HG02884 (cell line): ENCODE data around the gene ZFC3H1.

Experiments
- ATAC-seq: cut with Tn5 transposase; IDR thresholded peaks from one replicate; pipeline ENCODE4 v1.9.1; 2021; ENCODE audit warnings: mild to moderate bottlenecking, moderate library complexity; ENCODE audit not compliant: unreplicated experiment

The ZFC3H1 gene

DNA sequence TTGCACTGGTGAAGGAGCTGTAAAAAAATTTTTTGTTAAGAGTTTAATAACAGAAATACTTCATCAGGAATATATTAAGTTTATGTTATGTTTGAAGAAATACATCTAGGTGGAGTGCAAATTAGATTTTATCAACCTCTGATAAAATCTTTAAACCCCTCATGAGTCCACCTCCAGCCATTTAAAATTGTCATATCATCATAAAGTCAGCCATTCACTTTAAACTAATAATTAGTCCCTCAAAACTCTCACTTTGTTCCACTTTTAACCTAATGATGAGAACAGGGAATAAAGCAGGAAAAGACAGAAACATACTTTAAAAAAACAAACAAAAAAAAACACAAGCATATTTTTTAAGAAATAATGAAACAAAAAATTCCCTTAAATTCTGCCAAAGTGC lies 25.1 kb downstream of the ZFC3H1 start:
- no peak for ATAC-seq

- ATAC-seq, result peak; percentile 47
These were observed 26.9 kb downstream of the ZFC3H1 start for GRCh38 chr12:71636704-71637115.

DNA sequence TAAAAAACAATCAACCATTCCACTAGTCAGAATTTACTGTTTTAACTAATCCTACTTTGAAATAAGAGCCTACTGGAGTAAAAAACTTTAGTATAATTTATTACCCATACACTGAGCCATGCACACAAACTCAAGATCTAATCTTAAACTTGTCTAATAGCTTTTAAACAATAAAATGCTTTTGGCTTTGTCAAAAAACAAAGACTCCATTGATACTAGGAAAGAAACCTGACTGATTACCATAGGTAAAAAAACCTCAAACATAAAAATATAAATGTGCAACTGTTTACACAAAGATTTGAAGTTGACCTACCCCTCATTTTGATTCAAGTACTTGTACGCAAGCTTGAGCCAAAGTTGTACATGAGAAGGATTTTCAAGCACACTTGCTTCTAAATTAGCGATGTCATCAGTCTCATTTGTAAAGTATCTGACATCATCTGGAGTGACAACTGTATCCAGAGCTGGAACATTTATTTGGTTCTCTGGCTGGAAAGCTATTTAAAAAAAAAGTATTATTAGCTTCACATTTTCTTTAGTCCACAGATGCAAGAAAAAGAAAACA lies 36.1 kb downstream of the ZFC3H1 start:
- ATAC-seq, result no peak

DNA sequence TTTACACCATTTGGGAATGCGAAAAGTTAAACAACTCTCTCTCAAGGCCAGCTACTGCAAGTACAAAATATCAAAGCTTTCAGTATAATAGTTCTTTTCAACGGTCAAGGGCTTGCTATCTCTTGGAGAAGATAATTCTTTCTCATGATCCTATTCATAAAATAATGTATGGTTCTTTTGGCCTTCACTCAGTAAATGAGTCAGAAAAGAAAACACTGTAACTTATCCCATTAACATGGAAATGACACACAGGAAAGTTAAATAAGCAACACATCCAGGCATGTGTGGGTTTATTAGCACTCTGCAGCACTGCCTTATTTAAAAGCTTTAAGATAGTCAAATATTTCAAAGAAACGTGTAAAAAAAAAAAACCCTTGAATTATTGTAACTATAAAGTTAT lies 36.9 kb downstream of the ZFC3H1 start:
- no peak for ATAC-seq

GRCh38 chr12:71626098-71626497 lies 37.5 kb downstream of the ZFC3H1 start:
- peak; percentile 79 for ATAC-seq

DNA sequence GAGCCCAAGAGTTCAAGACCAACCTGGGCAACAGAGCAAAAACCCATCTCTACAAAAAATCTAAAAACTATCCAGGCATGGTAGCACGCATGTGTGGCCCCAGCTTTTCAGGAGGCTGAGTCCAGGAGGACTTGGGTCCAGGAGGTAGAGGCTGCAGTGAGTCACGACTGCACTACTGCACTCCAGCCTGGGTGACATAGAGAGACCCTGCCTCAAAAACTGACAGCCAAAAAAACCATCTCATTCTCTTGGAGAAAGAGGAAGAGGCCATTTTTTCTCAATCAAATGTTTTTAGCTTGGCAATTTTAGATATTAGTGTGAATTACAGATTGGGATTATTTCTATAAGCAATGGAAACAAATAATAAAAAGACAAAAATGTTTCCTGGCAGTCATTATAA lies 38.2 kb downstream of the ZFC3H1 start:
- ATAC-seq, result no peak

GRCh38 chr12:71621938-71622337 lies 41.7 kb downstream of the ZFC3H1 start:
- ATAC-seq, result no peak

- no peak for ATAC-seq
These were observed 53.4 kb downstream of the ZFC3H1 start for GRCh38 chr12:71610031-71610795.

DNA sequence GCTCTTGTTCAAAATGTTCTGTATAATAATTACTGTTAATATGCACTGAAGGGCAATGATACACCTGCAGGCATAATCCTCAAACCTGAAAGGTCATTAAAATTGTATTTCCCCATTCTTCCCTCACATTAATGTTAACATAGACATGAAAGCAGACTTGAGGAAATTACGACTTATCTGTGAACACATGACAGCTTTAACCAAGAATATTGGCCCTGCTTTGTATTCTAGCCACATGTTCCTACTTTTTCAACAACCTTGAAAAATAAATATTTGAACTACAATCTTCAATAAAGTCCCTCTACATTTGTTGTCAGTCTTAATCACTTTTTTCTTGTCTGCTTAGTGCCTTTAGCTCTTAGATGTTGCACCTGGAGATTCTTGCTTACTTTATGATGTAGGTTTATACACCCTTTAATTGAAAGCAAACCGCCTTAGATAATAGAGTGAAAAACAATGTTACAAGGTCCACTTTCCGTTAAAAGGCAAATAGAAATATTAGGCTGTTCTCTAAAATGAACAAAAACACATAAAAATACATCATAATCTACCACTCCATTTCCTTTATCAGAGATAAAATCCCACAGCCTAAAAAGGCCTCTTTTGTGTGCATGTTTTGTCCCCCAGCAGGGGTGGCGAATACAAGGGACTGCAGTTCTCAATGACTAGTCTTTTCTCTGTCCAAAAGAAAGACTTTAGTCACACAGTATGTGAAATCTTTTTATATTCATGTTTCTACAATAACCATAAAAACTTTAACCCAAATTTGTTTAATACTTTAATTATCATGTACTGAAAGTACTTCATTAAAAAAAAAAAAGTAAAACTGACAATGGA lies 55.9 kb downstream of the ZFC3H1 start:
- ATAC-seq, result no peak

GRCh38 chr12:71605039-71605438 lies 58.6 kb downstream of the ZFC3H1 start:
- ATAC-seq, result no peak

DNA sequence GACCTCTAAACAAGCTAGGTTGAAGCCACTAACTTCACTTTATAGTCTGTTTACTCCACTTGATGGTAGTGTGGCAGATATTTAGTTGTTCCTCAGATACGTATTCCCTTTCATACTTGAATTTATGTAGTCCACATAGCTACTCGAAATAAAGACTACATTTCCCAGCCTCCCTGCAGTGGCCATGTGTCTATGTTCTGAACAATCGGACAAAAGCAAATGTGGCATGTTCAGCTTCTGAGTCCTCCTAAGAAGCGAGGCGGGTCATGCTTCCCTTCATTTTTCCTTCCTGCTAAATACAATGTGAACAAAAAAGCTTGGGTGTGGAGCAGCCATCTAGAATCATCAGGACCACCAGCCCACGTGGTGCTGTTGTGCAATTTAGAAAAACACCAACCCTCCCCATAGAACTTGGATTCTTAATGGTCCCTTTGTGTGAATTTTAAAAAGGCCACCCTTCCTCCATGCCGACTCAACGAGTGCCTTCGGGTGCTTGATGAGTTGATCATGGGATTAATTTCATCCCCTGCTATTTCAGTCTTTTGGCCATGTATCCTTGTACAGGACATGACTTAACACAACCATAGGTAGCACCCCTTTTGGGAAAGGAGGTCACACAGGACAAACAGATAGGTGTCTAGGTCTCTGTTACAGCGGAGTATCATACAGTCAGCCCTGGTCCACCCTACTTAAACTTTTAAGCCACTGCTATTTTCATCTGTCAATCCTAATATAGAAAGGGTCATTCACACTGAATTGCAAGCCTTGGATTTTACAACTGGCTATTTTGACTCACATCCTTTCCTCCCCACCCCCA lies 60.7 kb downstream of the ZFC3H1 start:
- ATAC-seq, result no peak

DNA sequence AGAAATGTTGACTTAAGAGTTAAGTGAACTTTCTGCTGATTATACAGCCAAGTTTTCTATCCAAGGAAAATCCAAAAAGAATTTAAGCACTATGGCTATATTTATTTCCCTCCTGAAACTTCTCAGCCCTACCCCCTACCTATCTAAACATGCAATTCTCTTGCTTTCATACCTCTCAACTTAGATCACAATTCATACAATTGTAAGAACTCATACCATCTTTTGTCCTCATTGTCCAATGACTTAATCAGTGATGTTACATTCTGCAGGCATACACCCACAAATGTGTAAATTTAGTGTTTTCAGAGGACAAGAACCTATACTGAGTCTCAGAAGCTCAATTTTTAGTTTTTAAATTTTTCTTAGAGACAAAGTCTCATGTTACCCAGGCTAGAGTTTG lies 62.1 kb downstream of the ZFC3H1 start:
- ATAC-seq, result no peak

DNA sequence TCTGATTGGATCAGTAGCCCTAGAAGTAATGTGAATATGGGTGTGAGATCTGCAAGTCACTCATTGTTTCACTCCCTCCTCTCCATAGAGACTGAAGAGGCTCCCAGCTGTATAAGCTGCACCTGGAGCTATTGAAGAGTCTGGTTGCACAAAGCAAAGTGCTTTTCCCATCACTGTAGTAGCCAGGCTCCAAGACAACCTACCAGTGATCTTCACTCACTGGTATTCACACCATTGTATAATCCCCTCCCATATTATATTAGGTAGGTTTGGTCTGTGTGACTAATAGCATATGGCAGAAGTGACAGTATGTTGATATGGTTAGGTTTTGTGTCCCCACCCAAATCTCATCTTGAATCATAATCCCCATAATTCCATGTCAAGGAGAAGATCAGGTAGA lies 64.4 kb downstream of the ZFC3H1 start:
- ATAC-seq, result no peak

DNA sequence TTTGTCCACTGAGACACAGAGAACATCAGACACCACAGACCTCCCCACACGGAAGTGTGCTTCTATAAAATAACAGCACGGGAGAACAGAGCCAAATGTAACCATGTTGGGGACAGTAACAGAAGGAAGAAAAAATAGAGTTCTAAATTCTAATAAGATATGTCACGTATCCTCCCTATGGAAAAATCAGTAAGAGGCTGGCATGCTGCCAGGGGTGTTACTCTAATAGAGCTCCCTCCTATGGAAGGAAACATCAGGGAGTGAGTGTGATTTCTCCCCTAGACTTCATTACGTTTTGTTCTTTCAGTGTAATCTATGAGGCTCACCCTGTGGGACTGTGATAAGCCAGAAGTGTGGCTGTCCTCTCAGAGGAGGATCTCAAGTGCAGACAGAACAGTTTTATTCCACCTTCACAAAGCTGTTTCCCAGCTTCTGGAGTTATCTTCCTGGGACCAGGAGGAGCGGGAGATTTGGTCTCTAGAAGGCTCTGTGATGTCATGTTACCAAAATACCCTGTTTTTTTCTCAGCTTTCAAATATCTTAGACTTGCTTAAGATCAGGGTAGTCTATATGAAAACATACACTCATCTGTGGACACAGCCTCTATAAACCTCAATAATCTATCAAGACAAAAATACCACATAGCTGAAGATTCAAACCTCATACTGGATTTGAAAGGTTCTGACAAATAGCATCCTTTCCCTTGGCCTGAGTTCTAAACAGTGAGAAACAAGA lies 69.3 kb downstream of the ZFC3H1 start:
- ATAC-seq, result no peak

DNA sequence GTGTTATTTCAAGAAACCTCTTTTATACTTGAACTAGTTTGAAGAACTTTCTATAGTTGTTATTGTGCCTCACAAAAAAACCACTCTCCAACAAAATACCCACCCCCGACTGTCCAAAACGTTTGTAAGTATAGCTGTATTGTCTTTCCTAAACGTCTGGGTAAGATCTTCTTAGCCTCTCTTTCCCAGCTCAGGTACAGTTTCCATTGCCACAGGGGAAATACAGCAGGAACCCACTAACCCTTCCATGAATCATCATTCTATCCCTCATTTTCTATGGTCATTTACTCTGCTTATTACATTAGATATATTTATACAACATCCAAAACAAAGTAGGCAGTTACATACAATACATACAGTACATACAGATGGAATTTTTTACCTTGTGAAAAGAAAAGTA lies 70.8 kb downstream of the ZFC3H1 start:
- no peak for ATAC-seq

- ATAC-seq, result no peak
These were observed 72.0 kb downstream of the ZFC3H1 start for GRCh38 chr12:71591601-71592000.

DNA sequence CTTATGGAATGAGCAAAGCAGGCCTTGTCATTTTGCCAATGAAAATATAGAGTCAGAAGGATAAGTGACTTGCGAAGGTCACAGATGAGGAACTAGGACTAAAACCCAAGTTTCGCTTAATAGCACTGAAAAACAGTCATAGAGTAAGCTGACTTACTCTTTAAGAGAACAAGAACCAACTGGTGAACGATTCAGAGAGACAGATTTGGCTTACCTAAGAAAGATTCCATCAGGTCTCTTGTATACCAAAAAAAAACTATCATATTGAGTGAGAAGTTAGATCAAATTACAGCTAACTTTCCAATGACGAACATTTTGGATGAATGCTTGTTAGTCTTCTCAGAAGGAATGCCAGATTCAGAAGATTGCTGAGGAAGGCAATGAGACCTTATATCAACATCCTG lies 74.2 kb downstream of the ZFC3H1 start:
- no peak for ATAC-seq

DNA sequence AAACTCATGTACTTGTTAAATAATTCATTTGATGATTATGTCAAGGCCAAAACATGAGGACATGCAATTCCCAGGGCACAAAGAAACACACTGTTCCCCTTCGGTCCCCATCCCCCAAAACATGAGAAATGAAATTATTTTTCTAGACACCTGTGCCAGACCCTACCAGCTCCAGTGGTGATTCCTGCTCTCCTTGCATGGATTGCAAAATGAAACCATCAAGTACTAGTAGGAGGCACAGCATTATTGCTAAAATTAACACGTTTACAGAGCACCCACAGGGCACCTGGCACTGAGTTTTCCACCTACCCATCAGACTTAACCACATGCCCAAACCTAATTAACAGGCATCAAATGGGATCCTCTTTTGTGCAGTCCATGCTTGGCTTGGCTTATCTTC lies 76.6 kb downstream of the ZFC3H1 start:
- ATAC-seq, result no peak

GRCh38 chr12:71585218-71585617 lies 78.4 kb downstream of the ZFC3H1 start:
- ATAC-seq, result no peak

GRCh38 chr12:71584356-71584755 lies 79.3 kb downstream of the ZFC3H1 start:
- ATAC-seq, result no peak
